GM23248 (cell line): ENCODE data around the gene CEMIP. TPM values are rescaled to one million over a fixed set of nuclear protein-coding genes. Genes with fewer than 3 reads are reported as not detected.

Source experiments
- DNase-seq: peaks from one replicate; pipeline ENCODE4 v3.0.0-alpha.2; 2015
- H2AFZ ChIP-seq: fragments of 200-600 bp; sonication (generic); 2 replicates; pipeline ENCODE4 v1.6.1; 2016; ENCODE audit warnings: antibody characterized with exemption
- H3F3A ChIP-seq: fragments of 200-600 bp; sonication (generic); 2 replicates; pipeline ENCODE4 v1.6.1; 2016; ENCODE audit warnings: mild to moderate bottlenecking, antibody characterized with exemption, mixed run types; ENCODE audit not compliant: insufficient read depth
- H3K27ac ChIP-seq: fragments of 200-600 bp; sonication (generic); 2 replicates; pipeline ENCODE4 v1.5.1; 2016; ENCODE audit warnings: mild to moderate bottlenecking
- H3K27me3 ChIP-seq: fragments of 200-600 bp; sonication (generic); replicated peaks from 2 replicates; pipeline ENCODE4 v1.6.1; 2016; ENCODE audit warnings: mild to moderate bottlenecking; ENCODE audit not compliant: insufficient read depth
- H3K36me3 ChIP-seq: fragments of 200-600 bp; sonication (generic); 2 replicates; pipeline ENCODE4 v1.6.1; 2016; ENCODE audit warnings: low read depth, mild to moderate bottlenecking
- H3K4me1 ChIP-seq: fragments of 200-600 bp; sonication (generic); 2 replicates; pipeline ENCODE4 v1.6.1; 2016; ENCODE audit warnings: mild to moderate bottlenecking; ENCODE audit not compliant: insufficient read depth
- H3K4me2 ChIP-seq: fragments of 200-600 bp; sonication (generic); one replicate; pipeline ENCODE4 v1.6.1; 2016; ENCODE audit warnings: mild to moderate bottlenecking; ENCODE audit not compliant: unreplicated experiment
- H3K4me3 ChIP-seq: fragments of 200-600 bp; sonication (generic); 2 replicates; pipeline ENCODE4 v1.5.1; 2016; ENCODE audit warnings: mild to moderate bottlenecking
- H3K79me2 ChIP-seq: fragments of 200-600 bp; sonication (generic); 2 replicates; pipeline ENCODE4 v1.6.1; 2016; ENCODE audit warnings: mild to moderate bottlenecking; ENCODE audit not compliant: insufficient read depth
- H3K9ac ChIP-seq: fragments of 200-600 bp; sonication (generic); 2 replicates; pipeline ENCODE4 v1.6.1; 2016; ENCODE audit warnings: mild to moderate bottlenecking
- H3K9me2 ChIP-seq: fragments of 200-600 bp; sonication (generic); 2 replicates; pipeline ENCODE4 v1.6.1; 2016; ENCODE audit warnings: mixed run types, mild to moderate bottlenecking, moderate library complexity; ENCODE audit not compliant: insufficient read depth
- H3K9me3 ChIP-seq: fragments of 200-600 bp; sonication (generic); one replicate; pipeline ENCODE4 v1.6.1; 2017; ENCODE audit warnings: low read depth
- H4K20me1 ChIP-seq: fragments of 200-600 bp; sonication (generic); 2 replicates; pipeline ENCODE4 v1.6.0; 2016; ENCODE audit not compliant: insufficient read depth
- EZH2 ChIP-seq: fragments of 200-600 bp; sonication (generic); IDR thresholded peaks from 2 replicates; pipeline ENCODE4 v1.6.1; 2018; ENCODE audit warnings: antibody characterized with exemption, mild to moderate bottlenecking; ENCODE audit not compliant: insufficient read depth, poor library complexity, severe bottlenecking
- EZH2phosphoT487 ChIP-seq: fragments of 200-600 bp; sonication (generic); IDR thresholded peaks from 2 replicates; pipeline ENCODE4 v1.6.1; 2018; ENCODE audit warnings: antibody characterized with exemption, moderate library complexity, mild to moderate bottlenecking, low read depth; ENCODE audit not compliant: insufficient read depth
- WGBS, 2 experiments: methylation state at CpG; one replicate each; pipeline ENCODE4 v1.1.6; 2015 to 2017; ENCODE audit warnings: low lambda C conversion rate in 2 of 2, low coverage in 1 of 2; ENCODE audit errors: missing lambda C conversion rate in 2 of 2; 5-methylcytosine and 5-hydroxymethylcytosine counted together
- in situ Hi-C: fragments of 300-500 bp; cut with MboI; formaldehyde crosslinking; loops from 2 replicates; pipeline ENCODE4 v1.15.0; 2020
- polyA plus RNA-seq: library from polyadenylated mRNA; unstranded; fragments of >200 nt; fragmentation: Nextera tagmentation; extraction: Ambion mirVana; gene quantifications from 2 replicates; pipeline ENCODE4 v1.2.1, GENCODE V29; 2016
- total RNA-seq: library from RNA; depleted of rRNA; stranded (reverse); fragments of >200 nt; shearing (Covaris generic); gene quantifications from 2 replicates; pipeline ENCODE4 v1.2.3, GENCODE V29; 2014

Gene CEMIP
- total and polyA plus RNA-seq, 2 experiments from 2014 or later = 134 to 213 TPM

- TF ChIP-seq EZH2 (no peak), EZH2phosphoT487 (no peak)
- H4K20me1 ChIP-seq = no peaks in the 10 kb centered on the region; the same call in 1 of the 2 replicates
- no peak overlapping the region for H3K27ac ChIP-seq
- no peaks in the 10 kb centered on the region for H3K9me2 ChIP-seq
- H3F3A ChIP-seq = peaks cover 76% of the 10 kb centered on the region
- no peak overlapping the region for H3K4me2 ChIP-seq
- no peak for DNase-seq
- H3K36me3 ChIP-seq = peaks cover 14% of the 10 kb centered on the region; the same call in 1 of the 2 replicates
- H3K4me1 ChIP-seq = no peaks in the 10 kb centered on the region
- no peaks in the 10 kb centered on the region for H3K27me3 ChIP-seq
- H3K9me3 ChIP-seq = no peaks in the 10 kb centered on the region
- no peak overlapping the region for H3K9ac ChIP-seq
- in situ Hi-C loops = no loop called here
- H2AFZ ChIP-seq = no peak overlapping the region
- no peaks in the 10 kb centered on the region for H3K79me2 ChIP-seq
- no peak overlapping the region for H3K4me3 ChIP-seq
- WGBS, 2 experiments = 79 to 83% methylated on average over 11 of the region's 11 CpGs
Measured at GRCh38 chr15:80838012-80838411, 58.8 kb downstream of the CEMIP start.

- Histone ChIP-seq H3F3A (peaks cover 76% of the 10 kb centered on the region), H4K20me1 (no peaks in the 10 kb centered on the region; the same call in 1 of the 2 replicates), H3K9me2 (no peaks in the 10 kb centered on the region), H3K36me3 (peaks cover 16% of the 10 kb centered on the region; the same call in 1 of the 2 replicates), H3K4me2 (no peak overlapping the region), H3K9ac (no peak overlapping the region), H2AFZ (no peak overlapping the region), H3K79me2 (no peaks in the 10 kb centered on the region), H3K4me1 (0 out of 2 replicates have a peak, but pooled peaks cover 4% of the 10 kb centered on the region), H3K27me3 (no peaks in the 10 kb centered on the region), H3K27ac (no peak overlapping the region), H3K9me3 (no peaks in the 10 kb centered on the region), H3K4me3 (no peak overlapping the region)
- WGBS, 2 experiments = 89 to 93% methylated on average over 7 of the region's 7 CpGs
- in situ Hi-C loops = no loop called here
- no peak for DNase-seq
- TF ChIP-seq EZH2 = no peak
- no peak for TF ChIP-seq EZH2phosphoT487
Measured at GRCh38 chr15:80838666-80839065, 59.5 kb downstream of the CEMIP start.

DNA sequence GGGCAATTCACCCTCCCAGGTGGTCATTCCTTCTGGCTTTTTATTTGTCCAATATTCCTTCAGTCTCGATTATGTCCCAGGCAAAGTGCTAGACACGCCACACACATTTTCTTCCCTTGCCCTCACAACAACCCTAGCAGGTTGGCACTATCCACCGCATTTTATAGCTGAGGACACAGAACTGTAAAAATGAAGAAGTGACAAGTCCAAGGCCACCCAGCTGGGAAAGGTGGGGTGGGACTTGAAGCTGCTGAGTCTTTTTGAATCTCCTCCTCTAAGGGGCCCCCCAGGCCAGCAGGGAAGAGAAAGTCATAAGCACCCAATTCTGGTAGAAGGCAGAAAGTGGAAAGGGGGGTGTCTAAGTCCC lies 60.6 kb downstream of the CEMIP start:
- H3K9ac ChIP-seq = no peak overlapping the region
- in situ Hi-C loops = no loop called here
- H3K9me3 ChIP-seq = no peaks in the 10 kb centered on the region
- H3K4me3 ChIP-seq = no peak overlapping the region
- H3K79me2 ChIP-seq = no peaks in the 10 kb centered on the region
- no peaks in the 10 kb centered on the region for H3K27me3 ChIP-seq
- H3F3A ChIP-seq = peaks cover 69% of the 10 kb centered on the region
- H3K9me2 ChIP-seq = no peaks in the 10 kb centered on the region
- H3K4me1 ChIP-seq = peaks cover 15% of the 10 kb centered on the region; the same call in 1 of the 2 replicates
- peaks cover 12% of the 10 kb centered on the region; the same call in 1 of the 2 replicates for H3K36me3 ChIP-seq
- no peak overlapping the region for H2AFZ ChIP-seq
- H3K27ac ChIP-seq = no peak overlapping the region
- TF ChIP-seq EZH2 (no peak), EZH2phosphoT487 (no peak)
- no peaks in the 10 kb centered on the region; the same call in 1 of the 2 replicates for H4K20me1 ChIP-seq
- no peak overlapping the region for H3K4me2 ChIP-seq
- WGBS, 2 experiments = 66 to 73% methylated on average over 3 of the region's 3 CpGs
- no peak for DNase-seq

- Histone ChIP-seq H3F3A (peaks cover 70% of the 10 kb centered on the region), H2AFZ (no peak overlapping the region), H3K9me2 (no peaks in the 10 kb centered on the region), H3K4me1 (peaks cover 15% of the 10 kb centered on the region; the same call in 1 of the 2 replicates), H3K36me3 (peaks cover 12% of the 10 kb centered on the region; the same call in 1 of the 2 replicates), H3K27me3 (no peaks in the 10 kb centered on the region), H3K27ac (no peak overlapping the region), H3K4me2 (no peak overlapping the region), H3K9me3 (no peaks in the 10 kb centered on the region), H4K20me1 (no peaks in the 10 kb centered on the region; the same call in 1 of the 2 replicates), H3K4me3 (no peak overlapping the region), H3K79me2 (no peaks in the 10 kb centered on the region), H3K9ac (no peak overlapping the region)
- peak; percentile 47 for DNase-seq
- in situ Hi-C loops = no loop called here
- TF ChIP-seq EZH2phosphoT487 (no peak), EZH2 (no peak)
- 46 to 47% methylated on average over 21 to 22 of the region's 22 CpGs for WGBS, 2 experiments
Measured at GRCh38 chr15:80840182-80841130, 61.3 kb downstream of the CEMIP start.
